Panc1 (cell line): ENCODE data around the gene LRCH2. TPM values are rescaled to one million over a fixed set of nuclear protein-coding genes. Genes with fewer than 3 reads are reported as not detected.

Experiments used
- ATAC-seq: fragments of 200-7000 bp; cut with Tn5 transposase; 2 replicates; pipeline ENCODE4 v1.9.1; 2020; ENCODE audit warnings: mild to moderate bottlenecking, moderate library complexity
- BruUV-seq: library from RNA; stranded (reverse); fragments of 400-500 nt; replicated peaks from 2 replicates; lab custom pipeline; 2021; lab: Mats Ljungman, UMichigan
- CTCF ChIA-PET: fragments of 300-600 bp; sonication (Branson Sonifier 250); formaldehyde crosslinking; loops from one replicate; lab custom pipeline; 2022; ENCODE audit warnings: antibody characterized with exemption; lab: Charles Lee
- POLR2A ChIA-PET: fragments of 300-600 bp; sonication (Branson Sonifier 250); formaldehyde crosslinking; loops from one replicate; lab custom pipeline; 2022; ENCODE audit warnings: antibody characterized with exemption; lab: Charles Lee
- DNase-seq: peaks from one replicate; pipeline ENCODE4 v3.0.0-alpha.2; 2010; ENCODE audit warnings: low read depth, low spot score
- H3K27ac ChIP-seq: 2 replicates; pipeline ENCODE4 v1.5.1; 2011; ENCODE audit warnings: mild to moderate bottlenecking, low read length, inconsistent platforms
- H3K27me3 ChIP-seq: fragments of 200-500 bp; sonication (Bioruptor generic); 2 replicates; pipeline ENCODE4 v1.6.0; 2014; ENCODE audit warnings: low read length, inconsistent platforms; ENCODE audit not compliant: control insufficient read depth, insufficient read depth
- H3K36me3 ChIP-seq: fragments of 200-500 bp; sonication (Bioruptor generic); 2 replicates; pipeline ENCODE4 v1.5.1; 2014; ENCODE audit warnings: inconsistent platforms, mild to moderate bottlenecking, low read length, moderate library complexity; ENCODE audit not compliant: control insufficient read depth, insufficient read depth
- H3K4me1 ChIP-seq: 2 replicates; pipeline ENCODE4 v1.5.1; 2011; ENCODE audit warnings: inconsistent platforms, mild to moderate bottlenecking, low read length, moderate library complexity; ENCODE audit not compliant: control insufficient read depth, insufficient read depth
- H3K4me3 ChIP-seq, 2 experiments: 2 replicates each; pipeline ENCODE4 v1.5.1; 2011 to 2012; ENCODE audit warnings: low read depth in 2 of 2, low read length in 2 of 2, mild to moderate bottlenecking in 2 of 2, inconsistent platforms in 1 of 2, moderate library complexity in 1 of 2
- H3K9me3 ChIP-seq: fragments of 200-500 bp; sonication (Bioruptor generic); 2 replicates; pipeline ENCODE4 v1.5.1; 2014; ENCODE audit warnings: low read depth, mild to moderate bottlenecking, inconsistent platforms, low read length, moderate library complexity; ENCODE audit not compliant: control insufficient read depth, insufficient read depth
- CTCF ChIP-seq: fragments of 450-650 bp; IDR thresholded peaks from 2 replicates; pipeline ENCODE4 v1.5.1; 2017; ENCODE audit warnings: mild to moderate bottlenecking
- POLR2AphosphoS5 ChIP-seq: IDR thresholded peaks from 2 replicates; pipeline ENCODE4 v1.6.1; 2012; ENCODE audit warnings: mild to moderate bottlenecking, low read depth, low read length, moderate library complexity
- REST ChIP-seq, 2 experiments: IDR thresholded peaks; 2 replicates each; pipeline ENCODE4 v1.6.1; 2011 to 2012; ENCODE audit warnings: low read depth in 2 of 2, control low read depth in 1 of 2, low read length in 1 of 2, mild to moderate bottlenecking in 1 of 2, moderate library complexity in 1 of 2; ENCODE audit not compliant: insufficient read depth in 1 of 2
- SIN3A ChIP-seq: IDR thresholded peaks from 2 replicates; pipeline ENCODE4 v1.6.1; 2012; ENCODE audit warnings: low read depth, mild to moderate bottlenecking, low read length, moderate library complexity, borderline replicate concordance; ENCODE audit not compliant: insufficient read depth
- TCF7L2 ChIP-seq: IDR thresholded peaks from 2 replicates; pipeline ENCODE4 v1.6.1; 2011; ENCODE audit warnings: mild to moderate bottlenecking, low read depth, low read length, inconsistent platforms
- in situ Hi-C: cut with HindIII; loops from 2 replicates; pipeline ENCODE4 v1.10.0; 2016; ENCODE audit warnings: low sequenced_read_pairs, low pct_unique_long_range_greater_than_20kb
- intact Hi-C: fragments of 100-400 bp; cut with micrococcal nuclease; formaldehyde crosslinking; loops from one replicate; pipeline ENCODE4 v1.10.0; 2022; ENCODE audit not compliant: unreplicated experiment
- total RNA-seq: library from RNA; stranded (reverse); gene quantifications from one replicate; pipeline ENCODE4 v1.2.1, GENCODE V29; 2021; ENCODE audit not compliant: unreplicated experiment

Gene LRCH2
- total RNA-seq, 1 experiment from 2014 or later = 0.13 TPM

GRCh38 chrX:115112411-115112810 is 121.5 kb downstream of the LRCH2 start:
- Histone ChIP-seq H3K36me3 (no peaks in the 10 kb centered on the region), H3K27me3 (no peaks in the 10 kb centered on the region), H3K4me3 (no peak overlapping the region), H3K9me3 (no peaks in the 10 kb centered on the region), H3K27ac (no peak overlapping the region), H3K4me1 (no peaks in the 10 kb centered on the region)
- DNase-seq = no peak
- TF ChIP-seq CTCF (no peak), REST (IDR thresholded peaks at IDR 0.05; ENCODE audit: insufficient read depth in 1 of 2, low read depth in 2 of 2, low read length in 1 of 2) (no peak), TCF7L2 (no peak), POLR2AphosphoS5 (no peak), SIN3A (no peak)
- no peak for ATAC-seq
- POLR2A ChIA-PET = no interaction called here
- no TSS peak for BruUV-seq
- CTCF ChIA-PET = no interaction called here
- intact Hi-C loops = no loop called here
- in situ Hi-C loops = no loop called here

- ATAC-seq (no peak), DNase-seq (no peak)
- no TSS peak for BruUV-seq
- H3K4me3 ChIP-seq = no peak overlapping the region
- no peaks in the 10 kb centered on the region for H3K4me1 ChIP-seq
- in situ Hi-C loops = no loop called here
- CTCF ChIA-PET = no interaction called here
- H3K9me3 ChIP-seq = no peaks in the 10 kb centered on the region
- POLR2A ChIA-PET = no interaction called here
- TF ChIP-seq TCF7L2 = no peak
- no peak for TF ChIP-seq REST (IDR thresholded peaks at IDR 0.05; ENCODE audit: insufficient read depth in 1 of 2, low read depth in 2 of 2, low read length in 1 of 2)
- no peak for TF ChIP-seq POLR2AphosphoS5
- TF ChIP-seq CTCF = no peak
- TF ChIP-seq SIN3A = no peak
- intact Hi-C loops = no loop called here
- no peaks in the 10 kb centered on the region for H3K36me3 ChIP-seq
- H3K27me3 ChIP-seq = no peaks in the 10 kb centered on the region
- H3K27ac ChIP-seq = no peak overlapping the region
Measured at GRCh38 chrX:115098897-115099296, 135.0 kb downstream of the LRCH2 start.
